ENCODE data around the gene HLA-DRB1.

DNA sequence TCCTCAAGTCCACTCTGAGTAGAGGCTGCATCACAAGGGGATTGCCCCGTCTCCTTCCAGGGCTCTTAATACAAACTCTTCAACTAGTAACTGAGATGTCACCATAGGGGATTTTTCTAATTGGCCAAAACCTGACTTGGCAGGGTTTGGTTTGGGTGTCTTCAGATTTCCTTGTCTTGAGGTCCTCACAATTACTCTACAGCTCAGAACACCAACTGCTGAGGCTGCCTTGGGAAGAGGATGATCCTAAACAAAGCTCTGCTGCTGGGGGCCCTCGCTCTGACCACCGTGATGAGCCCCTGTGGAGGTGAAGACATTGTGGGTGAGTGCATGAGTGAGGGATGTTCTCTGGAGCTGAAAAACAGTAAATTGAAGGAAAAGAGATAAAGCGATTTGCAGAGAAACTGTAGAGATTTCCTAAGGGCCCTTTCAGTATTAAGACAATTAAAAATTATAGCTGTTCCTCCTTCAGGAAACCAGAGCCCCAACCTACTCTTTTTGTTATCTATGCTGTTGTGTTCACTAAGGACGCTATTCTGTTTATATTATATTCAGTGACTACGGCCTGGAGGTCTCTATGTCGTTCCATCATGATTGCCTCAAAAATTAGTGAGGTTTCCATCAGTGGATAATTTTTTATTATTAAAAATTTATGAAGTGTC is 47.7 kb upstream of the HLA-DRB1 start, which contains the start of gene HLA-DQA1:
- TF ChIP-seq, protein P1, sequence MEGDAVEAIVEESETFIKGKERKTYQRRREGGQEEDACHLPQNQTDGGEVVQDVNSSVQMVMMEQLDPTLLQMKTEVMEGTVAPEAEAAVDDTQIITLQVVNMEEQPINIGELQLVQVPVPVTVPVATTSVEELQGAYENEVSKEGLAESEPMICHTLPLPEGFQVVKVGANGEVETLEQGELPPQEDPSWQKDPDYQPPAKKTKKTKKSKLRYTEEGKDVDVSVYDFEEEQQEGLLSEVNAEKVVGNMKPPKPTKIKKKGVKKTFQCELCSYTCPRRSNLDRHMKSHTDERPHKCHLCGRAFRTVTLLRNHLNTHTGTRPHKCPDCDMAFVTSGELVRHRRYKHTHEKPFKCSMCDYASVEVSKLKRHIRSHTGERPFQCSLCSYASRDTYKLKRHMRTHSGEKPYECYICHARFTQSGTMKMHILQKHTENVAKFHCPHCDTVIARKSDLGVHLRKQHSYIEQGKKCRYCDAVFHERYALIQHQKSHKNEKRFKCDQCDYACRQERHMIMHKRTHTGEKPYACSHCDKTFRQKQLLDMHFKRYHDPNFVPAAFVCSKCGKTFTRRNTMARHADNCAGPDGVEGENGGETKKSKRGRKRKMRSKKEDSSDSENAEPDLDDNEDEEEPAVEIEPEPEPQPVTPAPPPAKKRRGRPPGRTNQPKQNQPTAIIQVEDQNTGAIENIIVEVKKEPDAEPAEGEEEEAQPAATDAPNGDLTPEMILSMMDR (IDR thresholded peaks at IDR 0.05; ENCODE audit: extremely low read depth in 1 of 2, insufficient read depth in 1 of 2, low read depth in 1 of 2, low read length in 2 of 2), result no peak
- TF ChIP-seq POLR2AphosphoS5 (IDR thresholded peaks at IDR 0.05; ENCODE audit: insufficient read depth, low read depth, low read length) (no peak), POLR2A (IDR thresholded peaks at IDR 0.05; ENCODE audit: low read depth, low read length) (no peak)
- TF ChIP-seq, protein P2, sequence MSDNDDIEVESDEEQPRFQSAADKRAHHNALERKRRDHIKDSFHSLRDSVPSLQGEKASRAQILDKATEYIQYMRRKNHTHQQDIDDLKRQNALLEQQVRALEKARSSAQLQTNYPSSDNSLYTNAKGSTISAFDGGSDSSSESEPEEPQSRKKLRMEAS (IDR thresholded peaks at IDR 0.05; ENCODE audit: insufficient read depth, insufficient read length), result no peak
